ENCODE data around the gene PLEKHM2.

- TF ChIP-seq CTCF (IDR thresholded peaks at IDR 0.05; ENCODE audit: control extremely low read depth in 1 of 3, insufficient read depth in 1 of 3, low read depth in 1 of 3, low read length in 3 of 3) (no peak), EGR1 (IDR thresholded peaks at IDR 0.05; ENCODE audit: borderline replicate concordance, low read depth, low read length) (no peak), GTF2F1 (IDR thresholded peaks at IDR 0.05; ENCODE audit: borderline replicate concordance, low read depth, low read length) (no peak), CBX5 (IDR thresholded peaks at IDR 0.05; ENCODE audit: low read depth, low read length) (no peak), CBX8 (IDR thresholded peaks at IDR 0.05; ENCODE audit: borderline replicate concordance, low read depth, low read length) (no peak), POLR2A (IDR thresholded peaks at IDR 0.05; ENCODE audit: control extremely low read depth in 1 of 2, low read depth in 2 of 2, low read length in 2 of 2) (no peak), BCL11A (IDR thresholded peaks at IDR 0.05; ENCODE audit: low read depth in 2 of 2, low read length in 2 of 2) (no peak), TCF12 (IDR thresholded peaks at IDR 0.05; ENCODE audit: low read depth, low read length) (no peak), YY1 (IDR thresholded peaks at IDR 0.05; ENCODE audit: low read depth, low read length) (no peak), EP300 (IDR thresholded peaks at IDR 0.05; ENCODE audit: borderline replicate concordance in 1 of 2, low read depth in 2 of 2, low read length in 2 of 2) (no peak), JUN (IDR thresholded peaks at IDR 0.05; ENCODE audit: low read depth, low read length) (no peak), KDM1A (IDR thresholded peaks at IDR 0.05; ENCODE audit: borderline replicate concordance, low read length) (no peak)
These were observed 48.6 kb downstream of the PLEKHM2 start for GRCh38 chr1:15732686-15733081.

Data from H1 (cell line).